CD14-positive monocyte (primary cell): Measurements from ENCODE around the gene UBE2E2. TPM values are rescaled to one million over a fixed set of nuclear protein-coding genes. Genes with fewer than 3 reads are reported as not detected.

Experiments
- DNase-seq, 3 donors: peaks; one replicate each; pipeline ENCODE4 v3.0.0-alpha.2; 2011 to 2022
- H2AFZ ChIP-seq: 2 replicates; pipeline ENCODE4 v1.6.0; 2012; ENCODE audit warnings: mild to moderate bottlenecking, low read depth, low read length, inconsistent platforms; ENCODE audit not compliant: insufficient read depth, poor library complexity, severe bottlenecking
- H3K27ac ChIP-seq, 2 donors: 1 replicate in 1 of 2; 2 replicates in 1 of 2; pipeline ENCODE4 v1.5.1; 2012 to 2013; ENCODE audit warnings: low read length in 2 of 2, control low read depth in 1 of 2, inconsistent platforms in 1 of 2, low read depth in 1 of 2, mild to moderate bottlenecking in 1 of 2
- H3K27me3 ChIP-seq, 2 donors: one replicate each; pipeline versions ENCODE4 v1.6.0 to v1.6.1; 2011 to 2013; ENCODE audit warnings: low read length in 2 of 2; ENCODE audit not compliant: control insufficient read depth in 2 of 2, insufficient read depth in 2 of 2
- H3K36me3 ChIP-seq, 2 donors: replicated peaks in 1 of 2; 1 replicate in 1 of 2; 2 replicates in 1 of 2; pipeline versions ENCODE4 v1.5.1 to v1.6.1; 2012 to 2013; ENCODE audit warnings: low read length in 2 of 2, control low read depth in 1 of 2, inconsistent platforms in 1 of 2, mild to moderate bottlenecking in 1 of 2; ENCODE audit not compliant: insufficient read depth in 2 of 2, control insufficient read depth in 1 of 2
- H3K4me1 ChIP-seq, 2 donors: 1 replicate in 1 of 2; 2 replicates in 1 of 2; pipeline versions ENCODE4 v1.5.1 to v1.6.1; 2012 to 2013; ENCODE audit warnings: low read length in 2 of 2, control low read depth in 1 of 2, inconsistent platforms in 1 of 2, mild to moderate bottlenecking in 1 of 2, moderate library complexity in 1 of 2; ENCODE audit not compliant: insufficient read depth in 2 of 2, control insufficient read depth in 1 of 2
- H3K4me2 ChIP-seq: replicated peaks from 2 replicates; pipeline ENCODE3; 2012; ENCODE audit warnings: low read length, moderate library complexity, mild to moderate bottlenecking; ENCODE audit not compliant: poor library complexity, severe bottlenecking; ENCODE audit errors: extremely low read depth
- H3K4me3 ChIP-seq, 3 experiments: fragments of 200-600 bp in 1 of 3; sonication (generic) in 1 of 3; replicated peaks in 1 of 3; 1 replicate in 2 of 3; 2 replicates in 1 of 3; pipeline ENCODE4 v1.5.1; 2011 to 2013; ENCODE audit warnings: low read length in 3 of 3, mild to moderate bottlenecking in 3 of 3, control low read depth in 2 of 3, low read depth in 2 of 3, inconsistent platforms in 1 of 3, moderate library complexity in 1 of 3
- H3K79me2 ChIP-seq: 2 replicates; pipeline ENCODE4 v1.6.0; 2012; ENCODE audit warnings: mild to moderate bottlenecking, control low read depth, inconsistent platforms, low read length, moderate library complexity; ENCODE audit not compliant: insufficient read depth
- H3K9ac ChIP-seq: 2 replicates; pipeline ENCODE4 v1.6.0; 2017; ENCODE audit warnings: low read length, mild to moderate bottlenecking; ENCODE audit not compliant: insufficient read depth, poor library complexity, severe bottlenecking
- H3K9me3 ChIP-seq, 2 donors: replicated peaks in 1 of 2; 1 replicate in 1 of 2; 2 replicates in 1 of 2; pipeline versions ENCODE4 v1.5.1 to v1.6.1; 2012 to 2013; ENCODE audit warnings: low read length in 2 of 2, control low read depth in 1 of 2; ENCODE audit not compliant: control insufficient read depth in 1 of 2, insufficient read depth in 1 of 2
- H4K20me1 ChIP-seq: 2 replicates; pipeline ENCODE4 v1.6.0; 2012; ENCODE audit warnings: mild to moderate bottlenecking, low read length, control low read depth, moderate library complexity; ENCODE audit not compliant: insufficient read depth
- H3K27ac Mint-ChIP-seq, 7 donors: one replicate each; pipeline ENCODE4 v1.8.0; 2020; ENCODE audit warnings: mild to moderate bottlenecking in 7 of 7, mixed read lengths in 7 of 7, moderate library complexity in 6 of 7, inconsistent platforms in 2 of 7
- H3K27me3 Mint-ChIP-seq, 3 donors: one replicate each; pipeline ENCODE4 v1.8.0; 2021 to 2022; ENCODE audit warnings: low read depth in 3 of 3, mild to moderate bottlenecking in 3 of 3, mixed read lengths in 3 of 3, moderate library complexity in 3 of 3, inconsistent platforms in 1 of 3
- H3K36me3 Mint-ChIP-seq, 2 donors: one replicate each; pipeline ENCODE4 v1.8.0; 2020; ENCODE audit warnings: mixed read lengths in 2 of 2, inconsistent platforms in 1 of 2, mild to moderate bottlenecking in 1 of 2
- H3K4me1 Mint-ChIP-seq: one replicate; pipeline ENCODE4 v1.8.0; 2020; ENCODE audit warnings: mild to moderate bottlenecking, mixed read lengths
- H3K4me3 Mint-ChIP-seq, 2 donors: one replicate each; pipeline ENCODE4 v1.8.0; 2020; ENCODE audit warnings: mild to moderate bottlenecking in 2 of 2, mixed read lengths in 2 of 2, moderate library complexity in 1 of 2
- H3K9me3 Mint-ChIP-seq, 7 donors: one replicate each; pipeline ENCODE4 v1.8.0; 2020 to 2022; ENCODE audit warnings: mixed read lengths in 7 of 7, mild to moderate bottlenecking in 6 of 7, moderate library complexity in 6 of 7, inconsistent platforms in 2 of 7
- WGBS: methylation state at CpG from one replicate; pipeline ENCODE4 v1.1.5; 2013; ENCODE audit warnings: missing lambda C conversion rate; ENCODE audit not compliant: insufficient coverage; 5-methylcytosine and 5-hydroxymethylcytosine counted together
- intact Hi-C, 2 donors: fragments of 100-400 bp; cut with micrococcal nuclease; formaldehyde crosslinking; loops; one replicate each; pipeline versions ENCODE4 v1.15.0 to v1.15.1; 2023
- polyA plus RNA-seq, 3 donors: library from polyadenylated mRNA; depleted of rRNA in 1 of 3; unstranded in 2 of 3; stranded (reverse) in 1 of 3; fragments of 300-500 nt in 2 of 3; fragments of >200 nt in 1 of 3; fragmentation: Illumina TruSeq in 2 of 3; gene quantifications; 1 replicate in 2 of 3; 2 replicates in 1 of 3; pipeline ENCODE4 v1.2.3, GENCODE V29; 2012 to 2021
- TF ChIP-seq, protein P1 (sequence below): fragments of 200-600 bp; IDR thresholded peaks from one replicate; pipeline ENCODE4 v1.8.0; 2022; ENCODE audit warnings: antibody characterized with exemption, mild to moderate bottlenecking

UBE2E2 gene
- polyA plus RNA-seq, 3 donors = 25.8 to 78.0 (median 66.3) TPM

DNA sequence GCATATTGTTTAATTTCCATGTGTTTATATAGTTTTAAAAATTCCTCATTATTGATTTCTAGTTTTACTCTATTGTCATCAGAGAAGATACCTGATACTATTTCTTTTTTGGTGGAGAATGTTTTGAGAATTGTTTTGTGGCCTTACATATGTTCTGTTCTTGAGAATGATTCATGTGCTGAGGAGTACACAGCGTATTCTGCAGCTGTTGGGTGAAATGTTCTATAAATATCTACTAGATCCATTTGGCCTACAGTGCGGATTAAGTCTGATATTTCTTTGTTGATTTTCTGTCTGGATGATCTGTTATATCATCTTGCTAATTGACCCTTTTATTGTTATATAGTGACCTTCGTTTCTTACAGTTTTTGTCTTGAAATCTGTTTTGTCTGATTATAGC lies 109.7 kb downstream of the UBE2E2 start:
- Mint-ChIP-seq H3K4me3 (no peak overlapping the region), H3K4me1 (peaks cover 12% of the 10 kb centered on the region), H3K27ac (no peak overlapping the region), H3K27me3 (peaks cover 0 to 2% (median 2%) of the 10 kb centered on the region in 3 donors), H3K36me3 (peaks cover 7 to 20% of the 10 kb centered on the region in 2 donors), H3K9me3 (peaks cover 5 to 17% (median 15%) of the 10 kb centered on the region in 7 donors)
- H2AFZ ChIP-seq = no peak overlapping the region
- H3K4me2 ChIP-seq = no peak overlapping the region
- no peak overlapping the region for H3K9ac ChIP-seq
- no peaks in the 10 kb centered on the region for H3K27me3 ChIP-seq
- no peak overlapping the region for H3K4me3 ChIP-seq
- intact Hi-C loops = no loop called here
- peaks cover 0 to 4% of the 10 kb centered on the region in 2 donors for H3K36me3 ChIP-seq
- TF ChIP-seq, protein P1, sequence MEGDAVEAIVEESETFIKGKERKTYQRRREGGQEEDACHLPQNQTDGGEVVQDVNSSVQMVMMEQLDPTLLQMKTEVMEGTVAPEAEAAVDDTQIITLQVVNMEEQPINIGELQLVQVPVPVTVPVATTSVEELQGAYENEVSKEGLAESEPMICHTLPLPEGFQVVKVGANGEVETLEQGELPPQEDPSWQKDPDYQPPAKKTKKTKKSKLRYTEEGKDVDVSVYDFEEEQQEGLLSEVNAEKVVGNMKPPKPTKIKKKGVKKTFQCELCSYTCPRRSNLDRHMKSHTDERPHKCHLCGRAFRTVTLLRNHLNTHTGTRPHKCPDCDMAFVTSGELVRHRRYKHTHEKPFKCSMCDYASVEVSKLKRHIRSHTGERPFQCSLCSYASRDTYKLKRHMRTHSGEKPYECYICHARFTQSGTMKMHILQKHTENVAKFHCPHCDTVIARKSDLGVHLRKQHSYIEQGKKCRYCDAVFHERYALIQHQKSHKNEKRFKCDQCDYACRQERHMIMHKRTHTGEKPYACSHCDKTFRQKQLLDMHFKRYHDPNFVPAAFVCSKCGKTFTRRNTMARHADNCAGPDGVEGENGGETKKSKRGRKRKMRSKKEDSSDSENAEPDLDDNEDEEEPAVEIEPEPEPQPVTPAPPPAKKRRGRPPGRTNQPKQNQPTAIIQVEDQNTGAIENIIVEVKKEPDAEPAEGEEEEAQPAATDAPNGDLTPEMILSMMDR = no peak
- no peak for DNase-seq
- peaks cover 12% of the 10 kb centered on the region for H3K79me2 ChIP-seq
- H3K9me3 ChIP-seq = peaks cover 10 to 15% of the 10 kb centered on the region in 2 donors
- H3K27ac ChIP-seq = no peak overlapping the region
- H4K20me1 ChIP-seq = peaks cover 49% of the 10 kb centered on the region
- 100% methylated on average over 1 of the region's 3 CpGs for WGBS
- H3K4me1 ChIP-seq = no peaks in the 10 kb centered on the region

DNA sequence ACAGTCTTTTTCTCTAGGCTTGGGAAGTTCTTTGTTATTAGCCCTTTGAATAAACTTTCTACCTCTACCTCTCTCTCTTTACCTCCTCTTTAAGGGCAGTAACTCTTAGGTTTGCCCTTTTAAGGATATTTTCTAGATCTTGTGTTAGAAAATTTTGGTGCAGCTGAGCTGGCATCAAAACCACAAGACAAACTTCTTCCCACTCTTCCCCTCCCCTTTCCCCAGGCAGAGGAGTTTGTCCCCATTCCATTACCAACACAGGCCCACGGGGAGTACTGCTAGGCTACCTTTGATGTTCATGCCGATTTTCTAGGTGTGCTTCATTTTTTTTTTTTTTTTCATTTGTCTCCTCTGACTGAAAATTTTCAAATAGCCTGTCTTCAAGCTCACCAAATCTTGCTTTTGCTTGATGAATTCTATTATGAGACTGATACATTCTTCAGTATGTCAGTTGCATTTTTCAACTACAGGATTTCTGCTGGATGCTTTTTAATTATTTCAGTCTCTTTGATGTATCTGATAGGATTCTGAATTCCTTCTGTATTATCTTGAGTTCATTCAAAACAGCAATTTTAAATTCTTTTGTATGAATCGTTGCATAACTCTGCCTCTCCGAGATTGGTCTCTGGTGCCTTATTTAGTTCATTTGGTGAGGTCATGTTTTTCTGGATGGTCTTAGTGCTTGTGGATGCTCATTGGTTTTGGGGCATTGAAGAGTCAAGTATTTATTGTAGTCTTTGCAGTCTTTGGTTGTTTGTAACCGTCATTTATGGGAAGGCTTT lies 112.0 kb downstream of the UBE2E2 start:
- H3K9ac ChIP-seq = no peak overlapping the region
- H3K27ac ChIP-seq = no peak overlapping the region
- Mint-ChIP-seq H3K27ac (peak overlapping the region in 1 of 7 donors; percentile 58), H3K36me3 (peaks cover 4 to 13% of the 10 kb centered on the region in 2 donors), H3K4me1 (peaks cover 12% of the 10 kb centered on the region), H3K4me3 (no peak overlapping the region), H3K27me3 (peaks cover 0 to 2% (median 0%) of the 10 kb centered on the region in 3 donors), H3K9me3 (peaks cover 5 to 19% (median 16%) of the 10 kb centered on the region in 7 donors)
- no peak overlapping the region for H2AFZ ChIP-seq
- DNase-seq = no peak
- H3K4me3 ChIP-seq = no peak overlapping the region
- TF ChIP-seq, protein P1 = no peak
- no peaks in the 10 kb centered on the region for H3K27me3 ChIP-seq
- H3K79me2 ChIP-seq = peaks cover 12% of the 10 kb centered on the region
- H3K4me2 ChIP-seq = no peak overlapping the region
- H3K4me1 ChIP-seq = no peaks in the 10 kb centered on the region
- H3K36me3 ChIP-seq = no peaks in the 10 kb centered on the region
- 89% methylated on average over 3 of the region's 5 CpGs for WGBS
- H4K20me1 ChIP-seq = peaks cover 35% of the 10 kb centered on the region
- intact Hi-C loops = no loop called here
- H3K9me3 ChIP-seq = peaks cover 10 to 15% of the 10 kb centered on the region in 2 donors
